ENCODE results near the gene IRX6. TPM values are rescaled to one million over a fixed set of nuclear protein-coding genes. Genes with fewer than 3 reads are reported as not detected.

The IRX6 gene
- total RNA-seq, result 13.0 TPM
- long read RNA-seq, transcript IRX6-201 (6 exons, 3,128 nt), result major isoform, 13 of 58 reads
- long read RNA-seq, partial matches to known transcripts, result 18 of 58 reads
- long read RNA-seq, other reads (novel, unspliced or antisense), result 27 of 58 reads

GRCh38 chr16:55323637-55324271 is at the start of gene IRX6:
TSS of gene IRX6 (plus strand) at chr16:55324203. CDS start at chr16:55325092, 889 bp downstream.
- TF ChIP-seq CTCF (IDR thresholded peaks at IDR 0.05; ENCODE audit: borderline replicate concordance), result peak; percentile 58
- Histone ChIP-seq H3K9me3 (replicated peaks) (no peaks in the 10 kb centered on the region), H3K4me1 (peaks cover 25% of the 10 kb centered on the region), H3K4me3 (peak within 1 kb of the TSS; percentile 60), H3K27ac (replicated peaks) (peak within 1 kb of the TSS; percentile 68), H3K36me3 (no peaks in the 10 kb centered on the region), H3K27me3 (ENCODE audit: low read depth) (peaks cover 82% of the 10 kb centered on the region)
- DNase-seq, result peak; percentile 51
- intact Hi-C loops (cut with micrococcal nuclease), result no loop called here

GRCh38 chr16:55274391-55274790 is 49.6 kb upstream of the IRX6 start:
- TF ChIP-seq CTCF (IDR thresholded peaks at IDR 0.05; ENCODE audit: borderline replicate concordance), result no peak
- Histone ChIP-seq H3K4me1 (peaks cover 3% of the 10 kb centered on the region), H3K4me3 (no peak overlapping the region), H3K27me3 (ENCODE audit: low read depth) (peaks cover 4% of the 10 kb centered on the region), H3K27ac (replicated peaks) (no peak overlapping the region), H3K36me3 (no peaks in the 10 kb centered on the region), H3K9me3 (replicated peaks) (no peaks in the 10 kb centered on the region)
- no peak for DNase-seq
- intact Hi-C loops (cut with micrococcal nuclease), result no loop called here

- Histone ChIP-seq H3K4me1 (peaks cover 3% of the 10 kb centered on the region), H3K27me3 (ENCODE audit: low read depth) (peaks cover 6% of the 10 kb centered on the region), H3K4me3 (no peak overlapping the region), H3K9me3 (replicated peaks) (no peaks in the 10 kb centered on the region), H3K27ac (replicated peaks) (no peak overlapping the region), H3K36me3 (no peaks in the 10 kb centered on the region)
- intact Hi-C loops (cut with micrococcal nuclease), result no loop called here
- no peak for TF ChIP-seq CTCF (IDR thresholded peaks at IDR 0.05; ENCODE audit: borderline replicate concordance)
- DNase-seq, result no peak
These were observed 48.8 kb upstream of the IRX6 start for GRCh38 chr16:55275167-55275566.

- no peak for DNase-seq
- Histone ChIP-seq H3K27ac (replicated peaks) (no peak overlapping the region), H3K36me3 (no peaks in the 10 kb centered on the region), H3K4me3 (no peak overlapping the region), H3K9me3 (replicated peaks) (no peaks in the 10 kb centered on the region), H3K27me3 (ENCODE audit: low read depth) (peaks cover 12% of the 10 kb centered on the region), H3K4me1 (peaks cover 3% of the 10 kb centered on the region)
- no peak for TF ChIP-seq CTCF (IDR thresholded peaks at IDR 0.05; ENCODE audit: borderline replicate concordance)
- intact Hi-C loops (cut with micrococcal nuclease), result no loop called here
These were observed 48.1 kb upstream of the IRX6 start for GRCh38 chr16:55275869-55276268.

GRCh38 chr16:55277536-55277935 is 46.5 kb upstream of the IRX6 start:
- H3K36me3 ChIP-seq, result no peaks in the 10 kb centered on the region
- H3K4me3 ChIP-seq, result no peak overlapping the region
- DNase-seq, result no peak
- TF ChIP-seq CTCF (IDR thresholded peaks at IDR 0.05; ENCODE audit: borderline replicate concordance), result no peak
- no peaks in the 10 kb centered on the region for H3K9me3 ChIP-seq (replicated peaks)
- peaks cover 28% of the 10 kb centered on the region for H3K27me3 ChIP-seq (ENCODE audit: low read depth)
- no peak overlapping the region for H3K27ac ChIP-seq (replicated peaks)
- intact Hi-C loops (cut with micrococcal nuclease), result no loop called here
- H3K4me1 ChIP-seq, result no peaks in the 10 kb centered on the region
